IMR-90 (cell line): Measurements from ENCODE around the gene CRYBA1. TPM values are rescaled to one million over a fixed set of nuclear protein-coding genes. Genes with fewer than 3 reads are reported as not detected.

Experiments
- ATAC-seq: fragments of 200-7000 bp; cut with Tn5 transposase; 2 replicates; pipeline ENCODE4 v1.9.1; 2020; ENCODE audit warnings: low read depth, mild to moderate bottlenecking, moderate library complexity
- BruUV-seq: library from RNA; stranded (reverse); fragments of 400-500 nt; replicated peaks from 2 replicates; lab custom pipeline; 2021; lab: Mats Ljungman, UMichigan
- CTCF ChIA-PET: fragments of 300-600 bp; formaldehyde crosslinking; extraction: SDS; loops from one replicate; lab custom pipeline; 2021; ENCODE audit warnings: antibody characterized with exemption; lab: Yijun Ruan, JAX
- POLR2A ChIA-PET: fragments of 300-600 bp; sonication (Branson Sonifier 250); formaldehyde crosslinking; loops from one replicate; lab custom pipeline; 2022; ENCODE audit warnings: antibody characterized with exemption; ENCODE audit not compliant: unreplicated experiment; lab: Charles Lee
- DNase-seq: peaks from one replicate; pipeline ENCODE4 v3.0.0; 2013
- H2AFZ ChIP-seq: replicated peaks from 2 replicates; pipeline ENCODE3; 2013; ENCODE audit warnings: low read length, mild to moderate bottlenecking; ENCODE audit not compliant: poor library complexity
- H2AK5ac ChIP-seq: 2 replicates; pipeline ENCODE4 v1.6.1; 2013; ENCODE audit warnings: low read depth, low read length, inconsistent platforms
- H2AK9ac ChIP-seq: replicated peaks from 2 replicates; pipeline ENCODE3; 2013; ENCODE audit warnings: mild to moderate bottlenecking, low read depth, low read length, moderate library complexity; ENCODE audit not compliant: poor library complexity
- H2BK120ac ChIP-seq: 2 replicates; pipeline ENCODE4 v1.6.1; 2013; ENCODE audit warnings: low read depth, low read length, inconsistent platforms
- H2BK15ac ChIP-seq: 3 replicates; pipeline ENCODE4 v1.6.1; 2013; ENCODE audit warnings: low read depth, low read length, inconsistent platforms
- H2BK20ac ChIP-seq: 2 replicates; pipeline ENCODE4 v1.6.1; 2013; ENCODE audit warnings: low read depth, mild to moderate bottlenecking, inconsistent platforms, low read length, moderate library complexity
- H2BK5ac ChIP-seq: 2 replicates; pipeline ENCODE4 v1.6.1; 2013; ENCODE audit warnings: mild to moderate bottlenecking, low read depth, low read length, inconsistent platforms; ENCODE audit not compliant: poor library complexity, severe bottlenecking
- H3K14ac ChIP-seq: replicated peaks from 2 replicates; pipeline ENCODE4 v1.6.1; 2013; ENCODE audit warnings: low read depth, low read length, inconsistent platforms
- H3K18ac ChIP-seq: 2 replicates; pipeline ENCODE4 v1.6.1; 2013; ENCODE audit warnings: low read depth, low read length, control low read depth
- H3K23ac ChIP-seq: 2 replicates; pipeline ENCODE4 v1.6.1; 2013; ENCODE audit warnings: low read depth, low read length, inconsistent platforms
- H3K27ac ChIP-seq: 2 replicates; pipeline ENCODE4 v1.5.1; 2013; ENCODE audit warnings: mild to moderate bottlenecking, control low read depth, low read length; ENCODE audit not compliant: insufficient read depth
- H3K27me3 ChIP-seq: 2 replicates; pipeline ENCODE4 v1.6.1; 2013; ENCODE audit warnings: low read length; ENCODE audit not compliant: control insufficient read depth, insufficient read depth
- H3K36me3 ChIP-seq: 2 replicates; pipeline ENCODE4 v1.6.1; 2013; ENCODE audit warnings: low read length, mixed read lengths; ENCODE audit not compliant: control insufficient read depth, insufficient read depth
- H3K4ac ChIP-seq: 2 replicates; pipeline ENCODE4 v1.6.1; 2013; ENCODE audit warnings: low read depth, low read length, inconsistent platforms
- H3K4me1 ChIP-seq: 2 replicates; pipeline ENCODE4 v1.6.1; 2013; ENCODE audit warnings: low read length, mixed read lengths; ENCODE audit not compliant: control insufficient read depth, insufficient read depth
- H3K4me2 ChIP-seq: 2 replicates; pipeline ENCODE4 v1.6.1; 2013; ENCODE audit warnings: low read depth, mild to moderate bottlenecking, control low read depth, low read length, moderate library complexity
- H3K4me3 ChIP-seq: 2 replicates; pipeline ENCODE4 v1.5.1; 2013; ENCODE audit warnings: low read depth, mild to moderate bottlenecking, control low read depth, low read length, moderate library complexity; ENCODE audit not compliant: insufficient read depth
- H3K56ac ChIP-seq: 2 replicates; pipeline ENCODE4 v1.6.1; 2013; ENCODE audit warnings: low read length, inconsistent platforms; ENCODE audit not compliant: insufficient read depth; ENCODE audit errors: extremely low read depth
- H3K79me1 ChIP-seq, 2 experiments: 2 replicates each; pipeline ENCODE4 v1.6.1; 2013; ENCODE audit warnings: low read length in 2 of 2, inconsistent platforms in 1 of 2, low read depth in 1 of 2
- H3K9ac ChIP-seq: 2 replicates; pipeline ENCODE4 v1.6.1; 2013; ENCODE audit warnings: low read depth, low read length, control low read depth
- H3K9me1 ChIP-seq: 2 replicates; pipeline ENCODE4 v1.6.1; 2013; ENCODE audit warnings: low read length, inconsistent platforms; ENCODE audit not compliant: insufficient read depth
- H3K9me3 ChIP-seq: 2 replicates; pipeline ENCODE4 v1.6.1; 2013; ENCODE audit warnings: low read length; ENCODE audit not compliant: control insufficient read depth, insufficient read depth
- H4K20me1 ChIP-seq: 2 replicates; pipeline ENCODE4 v1.6.1; 2013; ENCODE audit warnings: low read length, inconsistent platforms; ENCODE audit not compliant: insufficient read depth
- H4K5ac ChIP-seq: 2 replicates; pipeline ENCODE4 v1.6.1; 2013; ENCODE audit warnings: mild to moderate bottlenecking, low read depth, low read length, control low read depth
- H4K8ac ChIP-seq, 2 experiments: 2 replicates each; pipeline ENCODE4 v1.6.1; 2013; ENCODE audit warnings: low read depth in 2 of 2, low read length in 2 of 2, control low read depth in 1 of 2, inconsistent platforms in 1 of 2
- H4K91ac ChIP-seq: 2 replicates; pipeline ENCODE4 v1.6.1; 2013; ENCODE audit warnings: low read depth, low read length, inconsistent platforms; ENCODE audit not compliant: insufficient read depth
- CEBPB ChIP-seq: IDR thresholded peaks from 2 replicates; pipeline ENCODE4 v1.6.1; 2012; ENCODE audit warnings: low read depth, low read length, improper control_type of control experiment
- CHD1 ChIP-seq: IDR thresholded peaks from 2 replicates; pipeline ENCODE4 v1.6.1; 2012; ENCODE audit warnings: low read depth, low read length, improper control_type of control experiment
- MAFK ChIP-seq: IDR thresholded peaks from 2 replicates; pipeline ENCODE4 v1.6.1; 2012; ENCODE audit warnings: low read depth, low read length, improper control_type of control experiment
- MXI1 ChIP-seq: IDR thresholded peaks from 2 replicates; pipeline ENCODE4 v1.6.1; 2012; ENCODE audit warnings: low read depth, mild to moderate bottlenecking, low read length, moderate library complexity, borderline replicate concordance
- RCOR1 ChIP-seq: IDR thresholded peaks from 2 replicates; pipeline ENCODE4 v1.6.1; 2012; ENCODE audit warnings: mild to moderate bottlenecking, low read length, improper control_type of control experiment; ENCODE audit not compliant: insufficient replicate concordance
- RFX5 ChIP-seq: IDR thresholded peaks from 2 replicates; pipeline ENCODE4 v1.8.0; 2012; ENCODE audit warnings: low read depth, mild to moderate bottlenecking, low read length, moderate library complexity
- dilution Hi-C: fragments of 300-500 bp; cut with HindIII; formaldehyde crosslinking; loops from one replicate; pipeline ENCODE4 v1.14.3; 2018; ENCODE audit warnings: low sequenced_read_pairs; ENCODE audit not compliant: unreplicated experiment
- in situ Hi-C: fragments of 300-500 bp; cut with MboI; formaldehyde crosslinking; loops from 3 replicates; pipeline ENCODE4 v1.14.3; 2019; ENCODE audit warnings: low sequenced_read_pairs, inconsistent platforms, mixed read lengths
- intact Hi-C: fragments of 100-400 bp; cut with micrococcal nuclease; formaldehyde crosslinking; loops from 2 replicates; pipeline ENCODE4 v1.10.0; 2022
- polyA plus RNA-seq, 3 experiments: library from polyadenylated mRNA; depleted of rRNA; stranded (reverse); fragments of >200 nt; gene quantifications; 2 replicates each; pipeline ENCODE4 v1.2.3, GENCODE V29; 2012; ENCODE audit warnings: low replicate concordance in 1 of 3
- total RNA-seq: library from RNA; depleted of rRNA; stranded (reverse); fragments of >200 nt; gene quantifications from 2 replicates; pipeline ENCODE4 v1.2.3, GENCODE V29; 2012
- TF ChIP-seq, protein P1 (sequence below): conservative IDR thresholded peaks from 2 replicates; pipeline ENCODE4 v1.5.1; 2012; ENCODE audit warnings: mild to moderate bottlenecking, low read depth, low read length, improper control_type of control experiment

The CRYBA1 gene
- total and polyA plus RNA-seq, 2 of the 4 experiments (the other 2 are of a cell fraction) = not detected

DNA sequence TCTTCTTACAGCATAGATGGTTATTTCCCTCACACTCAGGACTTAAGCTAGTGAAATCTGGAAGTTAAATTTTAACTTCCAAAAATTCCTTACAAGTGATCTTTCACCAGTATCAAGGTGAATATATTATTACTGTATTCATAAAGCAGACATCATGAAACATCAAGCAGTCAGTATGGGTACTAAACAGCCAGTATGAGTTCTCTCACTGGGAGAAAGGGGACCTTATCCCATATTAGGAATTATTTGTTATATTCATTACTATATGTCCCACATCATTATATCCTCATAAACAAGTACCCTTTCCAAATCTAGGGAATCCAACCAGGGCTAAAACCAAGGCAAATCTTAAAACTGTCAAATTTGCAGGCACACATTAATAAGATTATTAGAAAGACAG, 32.0 kb downstream of the CRYBA1 start:
- in situ Hi-C loops = no loop called here
- Histone ChIP-seq H2BK5ac (no peak overlapping the region), H2AK9ac (no peak overlapping the region), H2BK20ac (no peak overlapping the region), H3K18ac (no peak overlapping the region), H3K4me2 (no peak overlapping the region), H3K4me1 (peaks cover 6% of the 10 kb centered on the region), H3K56ac (no peak overlapping the region), H2AK5ac (no peak overlapping the region), H3K79me1 (peaks cover 0 to 49% of the 10 kb centered on the region in 2 experiments; a peak in 3 of 4 replicates), H3K36me3 (peaks cover 45% of the 10 kb centered on the region), H2BK15ac (no peak overlapping the region), H3K27ac (no peak overlapping the region), H4K5ac (no peak overlapping the region), H3K4ac (no peak overlapping the region), H3K9me3 (no peaks in the 10 kb centered on the region), H2BK120ac (no peak overlapping the region), H3K14ac (no peak overlapping the region), H4K91ac (no peak overlapping the region), H3K23ac (no peak overlapping the region), H4K20me1 (peaks cover 99% of the 10 kb centered on the region), H3K9ac (no peak overlapping the region), H2AFZ (no peak overlapping the region), H4K8ac (no peak overlapping the region), H3K4me3 (no peak overlapping the region), H3K9me1 (peaks cover 19% of the 10 kb centered on the region), H3K27me3 (no peaks in the 10 kb centered on the region)
- BruUV-seq = no TSS peak
- ChIA-PET POLR2A (no interaction called here), CTCF (no interaction called here)
- TF ChIP-seq CEBPB (no peak), MXI1 (no peak), RFX5 (no peak), CHD1 (no peak), MAFK (no peak), RCOR1 (no peak)
- TF ChIP-seq, protein P1, sequence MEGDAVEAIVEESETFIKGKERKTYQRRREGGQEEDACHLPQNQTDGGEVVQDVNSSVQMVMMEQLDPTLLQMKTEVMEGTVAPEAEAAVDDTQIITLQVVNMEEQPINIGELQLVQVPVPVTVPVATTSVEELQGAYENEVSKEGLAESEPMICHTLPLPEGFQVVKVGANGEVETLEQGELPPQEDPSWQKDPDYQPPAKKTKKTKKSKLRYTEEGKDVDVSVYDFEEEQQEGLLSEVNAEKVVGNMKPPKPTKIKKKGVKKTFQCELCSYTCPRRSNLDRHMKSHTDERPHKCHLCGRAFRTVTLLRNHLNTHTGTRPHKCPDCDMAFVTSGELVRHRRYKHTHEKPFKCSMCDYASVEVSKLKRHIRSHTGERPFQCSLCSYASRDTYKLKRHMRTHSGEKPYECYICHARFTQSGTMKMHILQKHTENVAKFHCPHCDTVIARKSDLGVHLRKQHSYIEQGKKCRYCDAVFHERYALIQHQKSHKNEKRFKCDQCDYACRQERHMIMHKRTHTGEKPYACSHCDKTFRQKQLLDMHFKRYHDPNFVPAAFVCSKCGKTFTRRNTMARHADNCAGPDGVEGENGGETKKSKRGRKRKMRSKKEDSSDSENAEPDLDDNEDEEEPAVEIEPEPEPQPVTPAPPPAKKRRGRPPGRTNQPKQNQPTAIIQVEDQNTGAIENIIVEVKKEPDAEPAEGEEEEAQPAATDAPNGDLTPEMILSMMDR = no peak
- dilution Hi-C loops = no loop called here
- DNase-seq = no peak
- intact Hi-C loops = no loop called here
- no peak for ATAC-seq
